ENCODE results near the gene MFSD6.
A peak's percentile ranks its signal among the peaks of the same experiment; 100 is the strongest.

MFSD6 gene

DNA sequence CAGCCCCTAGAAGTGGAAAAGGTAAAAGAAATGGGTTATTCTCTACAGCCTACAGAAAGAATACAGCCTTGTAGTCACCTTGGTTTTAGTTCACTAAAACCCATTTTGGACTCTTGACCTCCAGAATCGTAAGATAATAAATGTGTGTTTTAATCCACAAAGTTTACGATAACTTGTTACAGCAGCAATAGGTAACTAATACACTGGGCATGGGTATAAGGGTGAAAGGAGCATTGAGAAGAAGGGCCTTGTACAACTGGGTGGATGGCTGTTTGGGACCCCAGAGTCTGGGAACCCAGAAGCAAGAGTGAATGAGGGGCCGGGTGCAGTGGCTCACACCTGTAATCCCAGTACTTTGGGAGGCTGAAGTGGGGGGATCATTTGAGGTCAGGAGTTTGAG, 2.2 kb upstream of the MFSD6 start:
- no peak overlapping the region for H3K27ac ChIP-seq (ENCODE audit: low read depth, low read length, severe bottlenecking)

DNA sequence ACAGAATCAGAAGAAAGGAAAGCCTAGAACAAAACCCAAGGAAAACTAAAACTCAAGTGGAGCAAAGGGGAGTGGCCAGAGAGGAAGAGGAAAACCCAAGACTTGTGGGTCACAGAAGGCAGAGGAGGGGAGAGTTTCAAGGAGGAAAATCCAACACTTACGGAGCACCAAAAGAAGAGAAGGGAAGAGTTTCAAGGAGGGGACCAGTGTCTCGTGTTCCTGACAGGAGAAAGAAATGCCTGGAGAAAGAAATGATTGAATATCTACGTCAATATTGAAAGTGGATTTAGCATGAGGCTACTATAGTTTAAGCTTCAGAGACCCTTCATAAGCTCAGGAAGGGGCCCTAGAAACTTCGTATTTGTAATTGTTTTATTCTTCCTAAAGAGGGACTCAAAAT, 1.4 kb upstream of the MFSD6 start:
- no peak overlapping the region for H3K27ac ChIP-seq (ENCODE audit: low read depth, low read length, severe bottlenecking)
- WGBS, 2 experiments (ENCODE audit: insufficient coverage in 2 of 2): 76 to 86% methylated on average over 3 of the region's 4 CpGs
- H3K4me3 ChIP-seq (ENCODE audit: extremely low read depth, insufficient read depth, low read length, poor library complexity, severe bottlenecking): no peak overlapping the region
- H3K36me3 ChIP-seq (ENCODE audit: control insufficient read depth, insufficient read depth, low read length): no peaks in the 10 kb centered on the region
- no peaks in the 10 kb centered on the region for H3K9me3 ChIP-seq (ENCODE audit: control insufficient read depth, low read length)
- H3K4me1 ChIP-seq (ENCODE audit: control insufficient read depth, insufficient read depth, low read length, poor library complexity, severe bottlenecking): no peaks in the 10 kb centered on the region

More for the DNA sequence above, 2.2 kb upstream of the MFSD6 start:
- 100% methylated on average over 2 of the region's 3 CpGs; no CpG with 5 or more reads in 1 of the 2 experiments for WGBS, 2 experiments (ENCODE audit: insufficient coverage in 2 of 2)
- Histone ChIP-seq H3K9me3 (ENCODE audit: control insufficient read depth, low read length) (no peaks in the 10 kb centered on the region), H3K4me1 (ENCODE audit: control insufficient read depth, insufficient read depth, low read length, poor library complexity, severe bottlenecking) (no peaks in the 10 kb centered on the region), H3K36me3 (ENCODE audit: control insufficient read depth, insufficient read depth, low read length) (no peaks in the 10 kb centered on the region), H3K4me3 (ENCODE audit: extremely low read depth, insufficient read depth, low read length, poor library complexity, severe bottlenecking) (no peak overlapping the region)

DNA sequence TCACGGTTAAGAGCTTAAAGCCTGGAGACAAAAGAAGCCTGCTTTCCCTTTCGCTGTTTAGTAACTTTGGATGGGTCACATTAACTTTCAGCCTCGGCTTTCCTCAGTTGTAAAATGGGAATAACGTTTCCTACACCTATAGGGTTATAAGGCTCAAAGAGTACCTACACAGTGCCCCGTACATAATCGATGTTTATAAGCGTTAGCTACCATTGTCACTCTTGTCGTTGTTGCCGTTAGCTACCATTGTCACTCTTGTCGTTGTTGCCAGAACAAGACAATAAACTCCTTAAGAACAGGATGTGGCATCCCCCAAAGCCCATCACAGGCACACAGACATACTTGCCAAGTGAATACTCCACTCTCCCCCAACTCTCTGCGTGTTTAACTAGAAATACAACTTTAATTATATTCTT, 901 bp upstream of the MFSD6 start:
- peak overlapping the region; percentile 44 for H3K4me3 ChIP-seq (ENCODE audit: extremely low read depth, insufficient read depth, low read length, poor library complexity, severe bottlenecking)

GRCh38 chr2:190408538-190409271, 550 bp downstream of the MFSD6 start:
- WGBS, 2 experiments (ENCODE audit: insufficient coverage in 2 of 2): 0% methylated on average over 20 to 21 of the region's 54 CpGs
- H3K9me3 ChIP-seq (ENCODE audit: control insufficient read depth, low read length): no peaks in the 10 kb centered on the region
- no peaks in the 10 kb centered on the region for H3K36me3 ChIP-seq (ENCODE audit: control insufficient read depth, insufficient read depth, low read length)
- H3K4me3 ChIP-seq (ENCODE audit: extremely low read depth, insufficient read depth, low read length, poor library complexity, severe bottlenecking): peak overlapping the region; percentile 44
- H3K4me1 ChIP-seq (ENCODE audit: control insufficient read depth, insufficient read depth, low read length, poor library complexity, severe bottlenecking): no peaks in the 10 kb centered on the region
- no peak overlapping the region for H3K27ac ChIP-seq (ENCODE audit: low read depth, low read length, severe bottlenecking)

More for the DNA sequence above, 901 bp upstream of the MFSD6 start:
- Histone ChIP-seq H3K9me3 (ENCODE audit: control insufficient read depth, low read length) (no peaks in the 10 kb centered on the region), H3K27ac (ENCODE audit: low read depth, low read length, severe bottlenecking) (peak overlapping the region; percentile 59), H3K4me1 (ENCODE audit: control insufficient read depth, insufficient read depth, low read length, poor library complexity, severe bottlenecking) (no peaks in the 10 kb centered on the region), H3K36me3 (ENCODE audit: control insufficient read depth, insufficient read depth, low read length) (no peaks in the 10 kb centered on the region)
- 25 to 43% methylated on average over 9 of the region's 11 CpGs for WGBS, 2 experiments (ENCODE audit: insufficient coverage in 2 of 2)

- Histone ChIP-seq H3K4me1 (ENCODE audit: control insufficient read depth, insufficient read depth, low read length, poor library complexity, severe bottlenecking) (no peaks in the 10 kb centered on the region), H3K9me3 (ENCODE audit: control insufficient read depth, low read length) (no peaks in the 10 kb centered on the region), H3K4me3 (ENCODE audit: extremely low read depth, insufficient read depth, low read length, poor library complexity, severe bottlenecking) (no peak overlapping the region), H3K36me3 (ENCODE audit: control insufficient read depth, insufficient read depth, low read length) (no peaks in the 10 kb centered on the region), H3K27ac (ENCODE audit: low read depth, low read length, severe bottlenecking) (no peak overlapping the region)
- WGBS, 2 experiments (ENCODE audit: insufficient coverage in 2 of 2): 77 to 80% methylated on average over 2 of the region's 2 CpGs
Observed at GRCh38 chr2:190409616-190410015, 1.5 kb downstream of the MFSD6 start.

DNA sequence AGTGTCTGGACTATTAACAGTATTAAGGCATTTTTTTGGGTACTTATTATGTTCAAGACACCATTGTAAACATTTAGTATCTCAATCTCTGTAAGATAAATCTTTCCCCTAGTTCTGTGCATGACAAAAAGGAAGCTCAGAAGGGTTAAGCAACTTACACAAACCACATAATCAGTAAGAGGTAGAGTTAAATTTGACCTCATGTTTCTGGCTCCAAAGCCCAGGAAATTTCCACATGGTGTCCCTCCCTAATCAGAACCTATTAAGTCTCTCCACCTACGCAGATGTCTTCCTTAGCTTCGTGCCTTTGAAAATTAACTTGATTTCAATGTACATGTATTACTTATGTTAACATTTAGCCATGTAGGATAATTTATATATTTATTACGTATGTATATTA, 2.0 kb downstream of the MFSD6 start:
- WGBS, 2 experiments (ENCODE audit: insufficient coverage in 2 of 2): no CpG with 5 or more reads among the region's 3 CpGs
- no peaks in the 10 kb centered on the region for H3K4me1 ChIP-seq (ENCODE audit: control insufficient read depth, insufficient read depth, low read length, poor library complexity, severe bottlenecking)

DNA sequence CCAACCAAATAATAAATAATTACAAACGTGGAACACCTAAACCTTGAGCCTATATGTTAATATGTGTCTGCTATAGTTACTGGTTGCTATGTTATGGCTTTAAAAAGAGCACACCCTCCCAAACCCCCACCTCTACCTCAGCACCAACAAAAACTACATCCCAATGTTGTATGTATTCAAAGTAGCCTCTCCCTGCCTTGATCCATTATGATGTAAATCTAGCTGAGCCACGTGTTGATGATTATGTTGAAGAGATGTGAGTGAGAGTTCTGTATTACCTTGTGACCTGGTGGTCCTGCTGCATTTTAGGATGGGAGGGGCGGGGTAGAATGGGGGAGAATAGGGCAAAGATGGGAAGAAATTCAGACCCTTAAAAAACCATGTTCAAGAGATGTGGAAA, 4.8 kb downstream of the MFSD6 start:
- Histone ChIP-seq H3K4me1 (ENCODE audit: control insufficient read depth, insufficient read depth, low read length, poor library complexity, severe bottlenecking) (no peaks in the 10 kb centered on the region), H3K27ac (ENCODE audit: low read depth, low read length, severe bottlenecking) (no peak overlapping the region), H3K36me3 (ENCODE audit: control insufficient read depth, insufficient read depth, low read length) (no peaks in the 10 kb centered on the region), H3K4me3 (ENCODE audit: extremely low read depth, insufficient read depth, low read length, poor library complexity, severe bottlenecking) (no peak overlapping the region), H3K9me3 (ENCODE audit: control insufficient read depth, low read length) (no peaks in the 10 kb centered on the region)
- 57 to 67% methylated on average over 1 of the region's 3 CpGs for WGBS, 2 experiments (ENCODE audit: insufficient coverage in 2 of 2)

More for the DNA sequence above, 2.0 kb downstream of the MFSD6 start:
- Histone ChIP-seq H3K9me3 (ENCODE audit: control insufficient read depth, low read length) (no peaks in the 10 kb centered on the region), H3K27ac (ENCODE audit: low read depth, low read length, severe bottlenecking) (no peak overlapping the region), H3K36me3 (ENCODE audit: control insufficient read depth, insufficient read depth, low read length) (no peaks in the 10 kb centered on the region), H3K4me3 (ENCODE audit: extremely low read depth, insufficient read depth, low read length, poor library complexity, severe bottlenecking) (no peak overlapping the region)

DNA sequence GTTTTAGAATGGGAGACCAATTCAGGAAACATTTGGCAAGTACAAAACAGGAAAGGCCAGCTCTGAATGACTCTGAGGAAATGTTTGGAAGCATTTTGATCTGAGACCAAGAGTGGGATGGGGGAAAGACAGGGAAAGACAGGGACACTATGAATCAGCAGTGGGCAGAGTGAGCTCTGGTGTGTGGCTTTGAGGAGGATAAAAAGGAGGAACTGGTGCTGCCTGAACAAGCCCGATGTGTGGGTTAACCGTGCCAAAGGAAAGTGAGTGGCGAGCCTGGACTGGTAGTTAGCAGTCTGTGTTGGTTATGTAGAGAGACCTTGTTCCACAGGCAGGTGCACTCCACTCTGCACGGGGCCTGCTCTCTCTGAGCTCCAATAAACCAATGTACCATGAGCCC, 5.3 kb downstream of the MFSD6 start:
- no peak overlapping the region for H3K4me3 ChIP-seq (ENCODE audit: extremely low read depth, insufficient read depth, low read length, poor library complexity, severe bottlenecking)
- no peaks in the 10 kb centered on the region for H3K4me1 ChIP-seq (ENCODE audit: control insufficient read depth, insufficient read depth, low read length, poor library complexity, severe bottlenecking)
- no peaks in the 10 kb centered on the region for H3K36me3 ChIP-seq (ENCODE audit: control insufficient read depth, insufficient read depth, low read length)
- H3K27ac ChIP-seq (ENCODE audit: low read depth, low read length, severe bottlenecking): no peak overlapping the region
- no peaks in the 10 kb centered on the region for H3K9me3 ChIP-seq (ENCODE audit: control insufficient read depth, low read length)
- WGBS, 2 experiments (ENCODE audit: insufficient coverage in 2 of 2): 74 to 100% methylated on average over 2 to 3 of the region's 4 CpGs

GRCh38 chr2:190415251-190415650, 7.1 kb downstream of the MFSD6 start:
- Histone ChIP-seq H3K9me3 (ENCODE audit: control insufficient read depth, low read length) (no peaks in the 10 kb centered on the region), H3K27ac (ENCODE audit: low read depth, low read length, severe bottlenecking) (no peak overlapping the region), H3K36me3 (ENCODE audit: control insufficient read depth, insufficient read depth, low read length) (no peaks in the 10 kb centered on the region), H3K4me1 (ENCODE audit: control insufficient read depth, insufficient read depth, low read length, poor library complexity, severe bottlenecking) (no peaks in the 10 kb centered on the region), H3K4me3 (ENCODE audit: extremely low read depth, insufficient read depth, low read length, poor library complexity, severe bottlenecking) (no peak overlapping the region)
- WGBS, 2 experiments (ENCODE audit: insufficient coverage in 2 of 2): 100% methylated on average over 2 to 3 of the region's 4 CpGs

- H3K4me1 ChIP-seq (ENCODE audit: control insufficient read depth, insufficient read depth, low read length, poor library complexity, severe bottlenecking): no peaks in the 10 kb centered on the region
- no peaks in the 10 kb centered on the region for H3K36me3 ChIP-seq (ENCODE audit: control insufficient read depth, insufficient read depth, low read length)
- H3K27ac ChIP-seq (ENCODE audit: low read depth, low read length, severe bottlenecking): no peak overlapping the region
- no CpG with 5 or more reads among the region's 2 CpGs for WGBS, 2 experiments (ENCODE audit: insufficient coverage in 2 of 2)
- H3K9me3 ChIP-seq (ENCODE audit: control insufficient read depth, low read length): no peaks in the 10 kb centered on the region
- H3K4me3 ChIP-seq (ENCODE audit: extremely low read depth, insufficient read depth, low read length, poor library complexity, severe bottlenecking): no peak overlapping the region
Observed at GRCh38 chr2:190415794-190416775, 7.9 kb downstream of the MFSD6 start.

Measured in mesodermal cell (in vitro differentiated cells).